ENCODE data around the gene KCTD16. TPM values are rescaled to one million over a fixed set of nuclear protein-coding genes. Genes with fewer than 3 reads are reported as not detected.
A peak's percentile ranks its signal among the peaks of the same experiment; 100 is the strongest.

KCTD16 gene
- total RNA-seq, 2 donors from 2014 or later: 0.29 to 0.44 TPM

GRCh38 chr5:144292029-144292428 lies 121.4 kb downstream of the KCTD16 start:
- DNase-seq: no peak
- Mint-ChIP-seq H3K27ac (no peak overlapping the region), H3K4me3 (no peak overlapping the region), H3K36me3 (ENCODE audit: low read depth) (no peaks in the 10 kb centered on the region), H3K4me1 (no peaks in the 10 kb centered on the region), H3K27me3 (ENCODE audit: insufficient read depth) (no peaks in the 10 kb centered on the region), H3K9me3 (no peaks in the 10 kb centered on the region)
- TF ChIP-seq, protein P1, sequence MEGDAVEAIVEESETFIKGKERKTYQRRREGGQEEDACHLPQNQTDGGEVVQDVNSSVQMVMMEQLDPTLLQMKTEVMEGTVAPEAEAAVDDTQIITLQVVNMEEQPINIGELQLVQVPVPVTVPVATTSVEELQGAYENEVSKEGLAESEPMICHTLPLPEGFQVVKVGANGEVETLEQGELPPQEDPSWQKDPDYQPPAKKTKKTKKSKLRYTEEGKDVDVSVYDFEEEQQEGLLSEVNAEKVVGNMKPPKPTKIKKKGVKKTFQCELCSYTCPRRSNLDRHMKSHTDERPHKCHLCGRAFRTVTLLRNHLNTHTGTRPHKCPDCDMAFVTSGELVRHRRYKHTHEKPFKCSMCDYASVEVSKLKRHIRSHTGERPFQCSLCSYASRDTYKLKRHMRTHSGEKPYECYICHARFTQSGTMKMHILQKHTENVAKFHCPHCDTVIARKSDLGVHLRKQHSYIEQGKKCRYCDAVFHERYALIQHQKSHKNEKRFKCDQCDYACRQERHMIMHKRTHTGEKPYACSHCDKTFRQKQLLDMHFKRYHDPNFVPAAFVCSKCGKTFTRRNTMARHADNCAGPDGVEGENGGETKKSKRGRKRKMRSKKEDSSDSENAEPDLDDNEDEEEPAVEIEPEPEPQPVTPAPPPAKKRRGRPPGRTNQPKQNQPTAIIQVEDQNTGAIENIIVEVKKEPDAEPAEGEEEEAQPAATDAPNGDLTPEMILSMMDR (conservative IDR thresholded peaks at IDR 0.05): no peak
- Histone ChIP-seq H3K4me1 (ENCODE audit: control insufficient read depth, insufficient read depth, low read length) (no peaks in the 10 kb centered on the region), H3K9ac (ENCODE audit: extremely low read depth, low read length, poor library complexity, severe bottlenecking) (no peak overlapping the region), H3K4me3 (ENCODE audit: low read length) (no peak overlapping the region), H3K27me3 (ENCODE audit: control insufficient read depth, insufficient read depth, low read length, poor library complexity, severe bottlenecking) (no peaks in the 10 kb centered on the region), H3K27ac (ENCODE audit: low read depth, low read length) (no peak overlapping the region), H3K9me3 (ENCODE audit: control insufficient read depth, low read length) (no peaks in the 10 kb centered on the region), H3K36me3 (ENCODE audit: control insufficient read depth, insufficient read depth, low read length) (no peaks in the 10 kb centered on the region)

DNA sequence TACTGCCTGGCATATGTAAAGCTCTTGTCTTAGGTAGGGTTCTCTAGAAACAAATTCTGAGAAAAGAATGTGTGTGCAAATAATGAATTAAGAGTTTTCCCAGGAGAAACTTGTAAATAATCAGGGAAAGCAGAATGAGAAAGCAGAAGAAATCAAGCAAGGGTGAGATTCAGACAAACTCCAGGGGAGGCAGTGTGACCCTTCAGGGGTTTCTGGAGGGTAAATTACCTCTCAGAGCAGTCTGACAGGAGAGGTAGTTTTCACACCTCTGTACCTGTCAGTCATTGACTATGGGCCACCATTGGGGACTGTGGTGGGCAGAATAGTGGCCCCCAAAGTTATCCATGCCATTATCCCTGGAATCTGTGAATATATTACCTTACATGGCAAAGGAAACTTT lies 124.6 kb downstream of the KCTD16 start:
- DNase-seq: no peak
- H3K4me1 Mint-ChIP-seq: no peaks in the 10 kb centered on the region
- no peak overlapping the region for H3K27ac Mint-ChIP-seq

DNA sequence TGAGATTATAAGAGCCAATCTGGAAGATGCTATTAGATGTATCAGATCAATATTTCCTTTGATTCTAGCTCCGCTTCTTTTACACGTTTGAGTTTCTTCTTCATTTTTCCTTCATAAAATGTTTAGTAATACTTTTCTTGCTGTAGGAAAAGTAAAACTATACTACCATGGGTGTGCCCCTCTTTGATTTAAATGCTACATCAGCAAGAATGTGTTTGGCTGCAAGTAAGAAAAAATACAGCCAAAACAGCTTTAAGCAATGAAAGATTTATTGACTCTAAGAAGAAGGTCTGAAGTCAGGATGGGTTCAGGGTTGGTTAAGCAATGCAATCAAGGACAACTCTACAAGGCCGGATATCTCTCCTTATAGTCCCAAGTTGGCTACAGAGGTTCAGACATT lies 126.4 kb downstream of the KCTD16 start:
- no peak overlapping the region for H3K27ac ChIP-seq (ENCODE audit: low read depth, low read length)
- no peaks in the 10 kb centered on the region for H3K9me3 ChIP-seq (ENCODE audit: control insufficient read depth, low read length)
- no peak overlapping the region for H3K9ac ChIP-seq (ENCODE audit: extremely low read depth, low read length, poor library complexity, severe bottlenecking)
- no peak for DNase-seq
- no peaks in the 10 kb centered on the region for H3K4me1 ChIP-seq (ENCODE audit: control insufficient read depth, insufficient read depth, low read length)
- WGBS, 2 experiments (ENCODE audit: insufficient coverage in 1 of 2, insufficient read length in 1 of 2): 100% methylated on average over 3 of the region's 3 CpGs; no CpG with 5 or more reads in 1 of the 2 experiments
- Mint-ChIP-seq H3K4me1 (no peaks in the 10 kb centered on the region), H3K27ac (no peak overlapping the region), H3K27me3 (ENCODE audit: insufficient read depth) (no peaks in the 10 kb centered on the region), H3K36me3 (ENCODE audit: low read depth) (no peaks in the 10 kb centered on the region), H3K9me3 (no peaks in the 10 kb centered on the region), H3K4me3 (no peak overlapping the region)
- no peaks in the 10 kb centered on the region for H3K27me3 ChIP-seq (ENCODE audit: control insufficient read depth, insufficient read depth, low read length, poor library complexity, severe bottlenecking)
- H3K36me3 ChIP-seq (ENCODE audit: control insufficient read depth, insufficient read depth, low read length): no peaks in the 10 kb centered on the region
- TF ChIP-seq, protein P1 (conservative IDR thresholded peaks at IDR 0.05): no peak
- no peak overlapping the region for H3K4me3 ChIP-seq (ENCODE audit: low read length)

More for the DNA sequence above, 124.6 kb downstream of the KCTD16 start:
- Histone ChIP-seq H3K4me3 (ENCODE audit: low read length) (no peak overlapping the region), H3K27me3 (ENCODE audit: control insufficient read depth, insufficient read depth, low read length, poor library complexity, severe bottlenecking) (no peaks in the 10 kb centered on the region), H3K27ac (ENCODE audit: low read depth, low read length) (no peak overlapping the region), H3K9ac (ENCODE audit: extremely low read depth, low read length, poor library complexity, severe bottlenecking) (no peak overlapping the region), H3K36me3 (ENCODE audit: control insufficient read depth, insufficient read depth, low read length) (no peaks in the 10 kb centered on the region), H3K4me1 (ENCODE audit: control insufficient read depth, insufficient read depth, low read length) (no peaks in the 10 kb centered on the region), H3K9me3 (ENCODE audit: control insufficient read depth, low read length) (no peaks in the 10 kb centered on the region)
- TF ChIP-seq, protein P1 (conservative IDR thresholded peaks at IDR 0.05): peak; percentile 57
- no peaks in the 10 kb centered on the region for H3K27me3 Mint-ChIP-seq (ENCODE audit: insufficient read depth)
- H3K4me3 Mint-ChIP-seq: no peak overlapping the region
- no peaks in the 10 kb centered on the region for H3K36me3 Mint-ChIP-seq (ENCODE audit: low read depth)
- no peaks in the 10 kb centered on the region for H3K9me3 Mint-ChIP-seq

Data from endodermal cell (in vitro differentiated cells).